22Rv1 (cell line): ENCODE data around the gene SVIL.
"Not testable (repeated sequence)": the region's sequence is repeated elsewhere in the genome, so short reads cannot be mapped to it uniquely, and the experiment has no call there.

Experiments used
- H3K27ac ChIP-seq: fragments of 450-650 bp; 2 replicates; pipeline ENCODE4 v1.5.1; 2017
- CTCF ChIP-seq: fragments of 450-650 bp; IDR thresholded peaks from 2 replicates; pipeline ENCODE4 v1.5.1; 2017; ENCODE audit warnings: mild to moderate bottlenecking
- ZFX ChIP-seq: fragments of 450-650 bp; IDR thresholded peaks from 2 replicates; pipeline ENCODE4 v1.6.1; 2017; ENCODE audit warnings: antibody characterized with exemption, borderline replicate concordance

SVIL gene

GRCh38 chr10:29612657-29613056 is 22.1 kb downstream of the SVIL start:
- no peak for TF ChIP-seq CTCF
- no peak for TF ChIP-seq ZFX
- no peak overlapping the region for H3K27ac ChIP-seq

DNA sequence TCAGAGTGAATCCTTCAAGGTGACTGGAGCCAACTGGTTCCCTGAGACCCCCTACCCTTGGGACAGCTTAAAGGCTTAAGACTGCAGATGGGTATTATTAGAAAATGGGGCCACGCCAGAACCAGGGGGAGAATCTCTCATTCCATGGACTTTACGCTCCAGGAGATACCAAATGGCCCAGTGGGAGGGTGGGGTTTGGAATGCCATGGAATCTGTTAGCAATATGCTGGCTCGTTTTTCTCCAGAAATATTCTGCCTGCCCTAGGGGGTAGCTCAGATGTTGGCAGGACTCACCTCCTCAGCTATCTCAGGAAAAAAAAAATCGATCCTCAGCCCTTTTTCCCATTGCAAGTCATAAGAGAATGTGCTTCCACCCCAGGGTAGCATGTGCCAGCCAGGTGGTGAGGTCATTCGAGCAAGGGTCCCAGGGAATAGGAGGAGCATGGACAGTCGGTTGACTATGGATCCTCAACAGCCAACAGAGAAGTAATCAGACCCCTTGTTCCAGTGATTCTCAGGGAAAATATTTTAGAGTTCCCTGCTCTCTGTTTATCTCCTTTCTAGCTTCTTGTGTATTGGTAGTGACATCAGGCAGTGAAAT is 22.9 kb downstream of the SVIL start:
- no peak overlapping the region for H3K27ac ChIP-seq

DNA sequence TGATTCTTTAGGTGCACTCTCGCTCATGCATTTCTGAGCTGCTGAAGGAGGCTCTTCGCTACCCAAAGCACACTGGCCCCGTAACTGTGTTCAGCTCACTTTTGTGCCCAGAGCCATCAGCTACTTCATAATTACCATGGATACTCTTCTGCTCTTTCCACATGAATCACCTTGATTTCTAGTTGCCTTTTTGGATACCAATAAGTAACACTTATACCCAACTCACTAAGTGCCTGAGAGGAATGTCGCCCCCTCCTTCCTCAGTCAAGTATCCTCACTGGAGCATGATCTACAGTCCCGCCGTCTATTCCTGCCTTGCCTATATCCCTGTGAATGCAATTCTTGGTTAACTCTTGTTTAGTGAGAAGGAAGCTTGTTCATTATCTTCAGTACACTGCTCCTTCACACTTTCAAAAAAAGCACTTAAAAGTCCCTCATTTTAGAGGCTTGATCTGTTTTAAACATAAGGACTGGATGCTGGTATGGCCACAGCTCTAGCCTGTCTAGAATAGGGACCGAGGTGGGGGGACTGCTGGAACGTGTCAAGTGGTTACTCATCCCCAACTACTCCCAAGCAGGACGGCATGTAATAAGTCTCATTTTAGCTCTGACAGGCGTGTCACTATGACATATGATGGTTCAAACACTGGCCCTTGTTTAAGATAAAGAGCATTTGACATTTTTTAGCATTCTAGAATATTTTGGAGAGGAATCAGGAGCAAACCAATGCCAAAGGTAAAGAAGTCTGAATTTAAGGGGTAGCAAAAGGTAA is 23.7 kb downstream of the SVIL start:
- H3K27ac ChIP-seq: no peak overlapping the region
- TF ChIP-seq ZFX (no peak), CTCF (no peak)

More for the DNA sequence above, 22.9 kb downstream of the SVIL start:
- TF ChIP-seq CTCF (no peak), ZFX (no peak)

DNA sequence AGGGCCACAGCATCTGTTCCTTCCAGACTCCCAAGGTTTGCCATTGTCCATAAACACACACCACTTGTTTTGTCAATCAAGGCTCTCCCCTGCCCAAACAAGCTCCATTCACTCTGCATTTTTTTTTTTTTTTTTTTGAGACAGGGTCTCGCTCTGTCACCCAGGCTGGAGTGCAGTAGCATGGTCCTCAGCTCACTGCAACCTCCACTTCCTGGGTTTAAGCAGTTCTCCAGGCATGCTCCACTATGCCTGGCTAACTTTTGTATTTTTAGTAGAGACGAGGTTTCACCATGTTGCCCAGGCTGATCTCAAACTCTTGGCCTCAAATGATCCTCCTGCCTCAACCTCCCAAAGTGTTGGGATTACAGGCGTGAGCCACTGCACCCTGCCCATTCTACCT is 24.4 kb downstream of the SVIL start:
- H3K27ac ChIP-seq: not testable (repeated sequence)

GRCh38 chr10:29609696-29610095 is 25.1 kb downstream of the SVIL start:
- no peak for TF ChIP-seq CTCF
- TF ChIP-seq ZFX: no peak
- H3K27ac ChIP-seq: no peak overlapping the region

DNA sequence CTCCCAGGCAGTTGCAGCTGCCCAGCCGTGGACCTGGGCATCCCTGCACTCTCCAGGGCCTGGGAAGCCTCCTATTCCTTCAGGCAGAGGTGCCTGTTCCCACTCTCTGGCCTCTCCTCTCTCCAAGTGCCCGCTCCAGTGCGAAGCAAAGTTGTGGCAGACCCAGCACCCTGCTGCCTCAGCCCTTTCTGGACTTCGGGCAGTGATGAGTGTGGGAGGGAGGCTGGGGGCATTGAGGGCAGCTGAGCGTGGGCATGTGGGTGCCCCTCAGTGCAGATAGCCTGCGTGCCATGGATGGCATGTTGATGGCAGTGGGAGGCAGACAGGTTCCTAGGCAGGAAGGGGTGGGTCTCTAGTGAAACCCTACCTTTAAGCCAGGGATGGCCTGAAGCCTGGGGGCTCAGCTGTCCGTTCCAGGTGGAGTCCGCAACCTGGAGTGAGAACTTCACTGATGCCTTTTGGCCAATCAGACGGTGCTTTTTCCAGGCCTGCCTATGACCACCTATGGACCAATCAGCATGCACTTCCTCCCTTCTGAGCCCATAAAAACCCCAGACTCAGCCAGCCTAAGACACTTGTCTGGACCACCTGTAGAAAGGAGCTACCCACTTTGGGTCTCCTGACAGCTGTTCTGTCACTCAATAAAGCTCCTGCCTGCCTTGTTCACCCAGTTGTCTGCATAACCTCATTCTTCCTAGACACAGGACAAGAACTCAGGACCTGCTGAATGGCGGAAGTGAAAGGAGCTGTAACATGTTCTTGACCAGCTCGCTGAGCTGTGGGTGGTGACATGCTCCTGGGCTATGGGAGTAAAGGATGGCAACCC is 26.1 kb downstream of the SVIL start:
- TF ChIP-seq CTCF (no peak), ZFX (no peak)
- no peak overlapping the region for H3K27ac ChIP-seq

- H3K27ac ChIP-seq: no peak overlapping the region
- TF ChIP-seq CTCF (no peak), ZFX (no peak)
These were observed 26.7 kb downstream of the SVIL start for GRCh38 chr10:29608062-29608461.
